Activated CD4-positive, alpha-beta T cell treated with anti-CD3 and anti-CD28 coated beads, Interleukin-2, amount 10 ng/mL, durations not matched to agents 7 days and 5 days (primary cell): ENCODE results near the gene CDK2AP2. TPM values are rescaled to one million over a fixed set of nuclear protein-coding genes. Genes with fewer than 3 reads are reported as not detected.
"Not testable (repeated sequence)": the region's sequence is repeated elsewhere in the genome, so short reads cannot be mapped to it uniquely, and the experiment has no call there.

Experiments
- CTCF ChIA-PET: fragments of 350-600 bp; sonication (Branson Sonifier 250); formaldehyde crosslinking; loops from one replicate; lab custom pipeline; 2021; ENCODE audit warnings: antibody characterized with exemption; lab: Charles Lee
- POLR2A ChIA-PET: fragments of 350-600 bp; sonication (Branson Sonifier 250); formaldehyde crosslinking; loops from one replicate; lab custom pipeline; 2021; ENCODE audit warnings: antibody characterized with exemption; lab: Charles Lee
- DNase-seq: peaks from one replicate; pipeline ENCODE4 v3.0.0-alpha.2; 2020
- H3K27ac Mint-ChIP-seq: one replicate; pipeline ENCODE4 v1.8.0; 2021; ENCODE audit warnings: mild to moderate bottlenecking, moderate library complexity, mixed read lengths
- H3K27me3 Mint-ChIP-seq: one replicate; pipeline ENCODE4 v1.8.0; 2021; ENCODE audit warnings: mixed read lengths
- H3K36me3 Mint-ChIP-seq: one replicate; pipeline ENCODE4 v1.8.0; 2021; ENCODE audit warnings: low read depth, mixed read lengths
- H3K4me1 Mint-ChIP-seq: one replicate; pipeline ENCODE4 v1.8.0; 2021; ENCODE audit warnings: mixed read lengths
- H3K4me3 Mint-ChIP-seq: one replicate; pipeline ENCODE4 v1.8.0; 2021; ENCODE audit warnings: mild to moderate bottlenecking, moderate library complexity, mixed read lengths
- H3K9me3 Mint-ChIP-seq: one replicate; pipeline ENCODE4 v1.8.0; 2021; ENCODE audit warnings: mixed read lengths
- total RNA-seq, 2 experiments: library from RNA; stranded (reverse); gene quantifications; one replicate each; pipeline ENCODE4 v1.2.3, GENCODE V29; 2021

The CDK2AP2 gene
- total RNA-seq, 2 experiments from 2014 or later: 117 to 126 TPM

DNA sequence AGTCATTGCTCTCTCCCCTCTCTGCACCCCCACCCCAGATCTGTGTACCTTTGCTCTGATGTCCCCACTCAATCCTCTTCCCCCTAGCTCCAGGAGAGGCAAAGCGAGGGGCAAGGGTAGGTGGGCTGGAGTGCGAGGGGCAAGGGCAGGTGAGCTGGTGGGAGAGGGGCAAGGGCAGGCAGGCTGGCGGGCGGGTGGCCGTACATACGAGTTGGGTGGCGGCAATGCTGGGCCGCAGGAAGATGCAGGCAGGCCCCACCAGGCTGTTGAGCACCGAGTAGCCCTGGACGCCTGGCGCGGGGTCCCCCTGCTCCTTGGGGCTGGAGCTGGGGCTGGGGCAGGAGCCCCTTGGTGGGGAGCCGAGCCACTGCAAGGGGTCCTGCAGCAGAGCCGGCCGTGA lies 14.4 kb upstream of the CDK2AP2 start:
- Mint-ChIP-seq H3K27me3 (peaks cover 3% of the 10 kb centered on the region), H3K9me3 (no peaks in the 10 kb centered on the region), H3K27ac (no peak overlapping the region), H3K4me1 (no peaks in the 10 kb centered on the region), H3K36me3 (no peaks in the 10 kb centered on the region), H3K4me3 (no peak overlapping the region)
- CTCF ChIA-PET: interaction anchor here (0.6 to 1.0 kb wide), 2 partner anchors 9 to 507 kb away, joined by 3 read pairs; no protein-coding TSS in a partner anchor
- POLR2A ChIA-PET: no interaction called here
- no peak for DNase-seq

DNA sequence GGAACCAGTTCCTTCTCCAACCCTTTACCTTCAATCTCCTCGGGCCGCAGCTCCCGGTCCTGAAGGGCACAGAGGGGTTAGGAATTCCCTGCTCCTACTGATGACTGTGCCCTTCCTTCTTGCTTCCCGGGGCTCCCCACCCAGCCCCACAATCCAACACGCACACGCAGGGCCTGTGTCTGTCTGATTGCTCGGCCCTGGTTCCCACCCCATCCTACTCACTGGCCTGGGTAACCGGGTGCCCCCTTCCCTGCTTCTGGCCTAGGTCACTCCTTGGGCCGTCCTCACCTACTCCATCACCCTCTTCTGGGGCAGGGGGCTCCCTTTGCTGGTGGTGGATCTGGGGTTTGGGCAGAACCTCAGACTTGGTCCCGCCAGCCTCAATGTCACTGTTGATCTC lies 14.0 kb upstream of the CDK2AP2 start:
- ChIA-PET POLR2A (no interaction called here), CTCF (interaction anchor here (1.0 kb wide), 1 partner anchor 9 kb away, joined by 3 read pairs; no protein-coding TSS in a partner anchor)
- Mint-ChIP-seq H3K27me3 (no peaks in the 10 kb centered on the region), H3K4me1 (no peaks in the 10 kb centered on the region), H3K9me3 (no peaks in the 10 kb centered on the region), H3K36me3 (no peaks in the 10 kb centered on the region), H3K27ac (no peak overlapping the region), H3K4me3 (no peak overlapping the region)
- no peak for DNase-seq

GRCh38 chr11:67520856-67521824 lies 13.2 kb upstream of the CDK2AP2 start:
- Mint-ChIP-seq H3K27me3 (no peaks in the 10 kb centered on the region), H3K36me3 (no peaks in the 10 kb centered on the region), H3K4me3 (no peak overlapping the region), H3K27ac (no peak overlapping the region), H3K9me3 (no peaks in the 10 kb centered on the region), H3K4me1 (no peaks in the 10 kb centered on the region)
- CTCF ChIA-PET: interaction anchor here (1.0 kb wide), 3 partner anchors 9 to 167 kb away, joined by 3 to 4 read pairs (median 3); no protein-coding TSS in a partner anchor
- POLR2A ChIA-PET: no interaction called here
- no peak for DNase-seq

GRCh38 chr11:67519726-67520125 lies 11.8 kb upstream of the CDK2AP2 start:
- H3K4me3 Mint-ChIP-seq: no peak overlapping the region
- POLR2A ChIA-PET: no interaction called here
- CTCF ChIA-PET: interaction anchor here (1.2 kb wide), 1 partner anchor 110 kb away, joined by 3 read pairs; no protein-coding TSS in a partner anchor

DNA sequence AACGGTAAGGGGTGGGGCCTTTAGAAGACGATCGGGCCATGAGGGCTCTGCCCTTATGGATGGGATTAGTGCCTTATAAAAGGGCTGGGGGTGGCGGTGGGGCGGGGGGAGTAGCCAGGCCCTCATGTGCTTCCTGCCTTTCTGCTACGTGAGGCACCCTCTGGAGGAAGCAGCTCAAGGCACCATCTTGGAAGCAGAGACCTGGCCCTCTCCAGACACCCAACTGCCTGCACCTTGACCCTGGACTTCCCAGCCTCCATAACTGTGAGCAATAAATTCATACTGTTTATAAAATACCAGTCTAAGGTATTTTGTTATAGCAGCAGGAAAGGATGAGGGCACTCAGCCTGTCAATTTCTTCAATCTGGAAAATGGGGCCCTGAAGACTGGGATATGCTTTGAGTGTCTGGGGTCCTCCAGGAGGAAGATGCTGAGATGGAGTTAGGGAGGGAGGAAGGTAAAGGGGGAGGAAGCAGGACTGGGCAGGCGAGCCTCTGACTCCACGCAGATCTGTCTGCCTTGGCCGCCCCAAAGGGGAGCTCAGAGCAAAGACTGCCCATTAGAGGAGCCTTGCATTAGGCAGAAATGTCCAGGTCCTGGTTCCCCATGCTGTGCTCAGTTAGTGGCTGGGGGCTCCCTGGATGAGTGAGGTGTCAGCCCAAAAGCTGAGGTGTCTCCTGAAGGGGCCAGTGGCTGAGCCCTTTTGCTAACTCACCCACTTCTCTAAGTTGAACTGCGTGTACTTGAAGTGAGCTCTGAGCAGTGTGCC lies 10.0 kb upstream of the CDK2AP2 start:
- no peak overlapping the region for H3K4me3 Mint-ChIP-seq
- ChIA-PET CTCF (no interaction called here), POLR2A (no interaction called here)
- no peak for DNase-seq
- no peak overlapping the region for H3K27ac Mint-ChIP-seq
- H3K27me3 Mint-ChIP-seq: peaks cover 8% of the 10 kb centered on the region
- no peaks in the 10 kb centered on the region for H3K36me3 Mint-ChIP-seq
- H3K4me1 Mint-ChIP-seq: no peaks in the 10 kb centered on the region
- no peaks in the 10 kb centered on the region for H3K9me3 Mint-ChIP-seq

More at GRCh38 chr11:67519726-67520125, 11.8 kb upstream of the CDK2AP2 start:
- Mint-ChIP-seq H3K27ac (no peak overlapping the region), H3K9me3 (no peaks in the 10 kb centered on the region), H3K4me1 (no peaks in the 10 kb centered on the region), H3K27me3 (no peaks in the 10 kb centered on the region), H3K36me3 (no peaks in the 10 kb centered on the region)
- no peak for DNase-seq

DNA sequence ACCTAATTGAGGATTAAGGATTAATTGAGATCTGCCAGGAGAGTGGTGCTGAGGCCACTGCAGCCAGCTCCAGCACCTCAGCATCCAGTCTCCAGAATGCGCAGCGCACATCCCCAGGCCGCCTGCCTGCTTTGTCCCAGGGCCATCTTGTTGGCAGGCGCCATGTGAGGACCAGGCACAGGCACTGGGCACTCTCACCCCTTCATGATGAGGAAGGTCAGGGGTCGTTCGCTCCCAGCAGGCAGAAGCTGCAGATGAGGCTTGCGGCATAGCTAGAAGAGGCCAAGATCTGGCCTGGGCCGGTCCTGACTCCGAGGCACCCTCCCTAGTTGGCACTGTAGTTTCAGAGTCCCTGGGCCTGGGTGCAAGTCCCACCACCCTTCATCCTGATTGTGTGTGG lies 8.8 kb upstream of the CDK2AP2 start:
- H3K4me3 Mint-ChIP-seq: no peak overlapping the region
- ChIA-PET POLR2A (no interaction called here), CTCF (interaction anchor here (1.2 kb wide), 1 partner anchor 96 kb away, joined by 3 read pairs; no protein-coding TSS in a partner anchor)

DNA sequence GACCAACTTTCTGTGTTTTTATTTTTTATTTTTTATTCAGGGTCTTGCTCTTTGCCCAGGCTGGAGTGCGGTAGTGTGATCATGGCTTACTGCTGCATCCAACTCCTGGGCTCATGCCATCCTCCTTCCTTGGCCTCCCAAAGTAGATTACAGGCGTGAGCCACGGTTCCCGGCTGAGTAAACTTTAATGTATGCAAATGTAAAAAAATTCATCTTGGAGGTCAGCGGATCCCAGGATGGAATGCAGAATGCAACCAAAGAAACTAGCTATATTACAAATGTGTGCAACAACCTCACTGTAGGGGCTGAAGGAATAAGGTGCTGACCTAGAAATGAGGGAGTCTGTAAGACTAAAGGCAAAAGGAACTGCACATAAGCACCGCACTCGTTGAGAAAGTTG lies 6.2 kb upstream of the CDK2AP2 start:
- Mint-ChIP-seq H3K9me3 (no peaks in the 10 kb centered on the region), H3K27me3 (peaks cover 19% of the 10 kb centered on the region), H3K27ac (no peak overlapping the region), H3K36me3 (no peaks in the 10 kb centered on the region), H3K4me3 (no peak overlapping the region), H3K4me1 (peaks cover 5% of the 10 kb centered on the region)
- POLR2A ChIA-PET: no interaction called here
- no peak for DNase-seq
- CTCF ChIA-PET: interaction anchor here (1.4 kb wide), 1 partner anchor 113 kb away, joined by 4 read pairs; the partner anchor contains the start of gene PPP1CA

More for the DNA sequence above, 8.8 kb upstream of the CDK2AP2 start:
- Mint-ChIP-seq H3K9me3 (no peaks in the 10 kb centered on the region), H3K27ac (no peak overlapping the region), H3K27me3 (peaks cover 10% of the 10 kb centered on the region), H3K4me1 (no peaks in the 10 kb centered on the region), H3K36me3 (no peaks in the 10 kb centered on the region)
- no peak for DNase-seq

DNA sequence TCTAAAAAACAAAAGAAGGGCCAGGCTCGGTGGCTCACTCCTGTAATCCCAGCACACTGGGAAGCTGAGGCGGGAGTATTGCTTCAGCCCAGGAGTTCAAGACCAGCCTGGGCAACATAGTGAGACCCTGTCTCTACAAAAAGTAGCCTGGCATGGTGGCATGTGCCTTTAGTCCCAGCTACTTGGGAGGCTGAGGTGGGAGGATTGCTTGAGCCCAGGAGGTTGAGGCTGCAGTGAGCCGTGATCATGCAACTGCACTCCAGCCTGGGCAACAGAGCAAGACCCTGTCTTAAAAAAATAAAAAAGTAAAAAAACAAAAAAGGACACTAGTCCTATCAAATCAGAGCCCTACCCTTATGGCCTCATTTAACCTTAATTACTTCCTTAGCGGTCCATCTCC lies 3.6 kb upstream of the CDK2AP2 start:
- DNase-seq, H3K9me3 Mint-ChIP-seq, CTCF ChIA-PET, H3K27ac Mint-ChIP-seq, POLR2A ChIA-PET, H3K4me3 Mint-ChIP-seq, H3K36me3 Mint-ChIP-seq: not testable (repeated sequence)
- H3K4me1 Mint-ChIP-seq: peaks cover 20% of the 10 kb centered on the region
- H3K27me3 Mint-ChIP-seq: peaks cover 19% of the 10 kb centered on the region

GRCh38 chr11:67510023-67510345 lies 2.0 kb upstream of the CDK2AP2 start:
- CTCF ChIA-PET: no interaction called here
- H3K36me3 Mint-ChIP-seq: peaks cover 11% of the 10 kb centered on the region
- H3K4me3 Mint-ChIP-seq: no peak overlapping the region

DNA sequence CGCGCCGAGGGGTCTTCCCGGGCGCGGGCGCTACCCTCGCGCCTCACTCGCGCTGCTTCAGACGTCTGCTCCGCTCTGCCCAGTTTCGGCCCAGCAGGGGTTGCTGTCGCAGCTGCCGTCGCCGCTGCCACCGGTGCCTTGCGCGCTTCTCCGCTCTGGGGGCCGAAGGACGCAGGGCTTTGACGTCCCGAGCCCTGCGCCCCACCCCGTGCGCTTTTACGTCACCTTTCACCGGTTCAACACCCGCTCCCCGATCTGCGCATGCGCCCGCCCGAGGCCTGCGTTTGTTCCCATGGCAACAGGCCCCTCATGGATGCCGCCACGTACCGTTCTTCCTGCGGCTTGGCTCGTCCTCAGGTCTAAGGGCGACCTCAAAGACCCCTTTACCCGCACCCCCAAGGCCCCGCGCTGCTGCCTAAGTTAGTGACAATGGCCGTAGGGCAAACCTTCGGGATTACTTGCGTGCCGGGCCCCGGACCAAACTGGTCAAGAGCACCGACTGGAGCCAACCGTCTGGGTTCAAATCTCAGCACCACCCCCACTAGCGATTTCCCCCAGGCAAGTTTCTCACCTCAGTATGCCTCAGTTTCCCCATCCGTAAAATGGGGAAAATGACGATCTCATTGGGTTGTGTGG lies 642 bp upstream of the CDK2AP2 start:
- peaks cover 13% of the 10 kb centered on the region for H3K27me3 Mint-ChIP-seq
- ChIA-PET POLR2A (no interaction called here), CTCF (interaction anchor here (1.0 to 1.2 kb wide), 3 partner anchors 67 to 151 kb away, joined by 3 read pairs; partner anchors contain the start of gene RAD9A)
- peak overlapping the region; percentile 91 for H3K4me3 Mint-ChIP-seq
- DNase-seq: peak; percentile 99
- H3K9me3 Mint-ChIP-seq: no peaks in the 10 kb centered on the region
- peaks cover 37% of the 10 kb centered on the region for H3K4me1 Mint-ChIP-seq
- H3K27ac Mint-ChIP-seq: peak overlapping the region; percentile 92
- peaks cover 11% of the 10 kb centered on the region for H3K36me3 Mint-ChIP-seq

More at GRCh38 chr11:67510023-67510345, 2.0 kb upstream of the CDK2AP2 start:
- Mint-ChIP-seq H3K27ac (no peak overlapping the region), H3K4me1 (peaks cover 32% of the 10 kb centered on the region), H3K9me3 (no peaks in the 10 kb centered on the region), H3K27me3 (peaks cover 19% of the 10 kb centered on the region)
- DNase-seq: no peak
- POLR2A ChIA-PET: no interaction called here

DNA sequence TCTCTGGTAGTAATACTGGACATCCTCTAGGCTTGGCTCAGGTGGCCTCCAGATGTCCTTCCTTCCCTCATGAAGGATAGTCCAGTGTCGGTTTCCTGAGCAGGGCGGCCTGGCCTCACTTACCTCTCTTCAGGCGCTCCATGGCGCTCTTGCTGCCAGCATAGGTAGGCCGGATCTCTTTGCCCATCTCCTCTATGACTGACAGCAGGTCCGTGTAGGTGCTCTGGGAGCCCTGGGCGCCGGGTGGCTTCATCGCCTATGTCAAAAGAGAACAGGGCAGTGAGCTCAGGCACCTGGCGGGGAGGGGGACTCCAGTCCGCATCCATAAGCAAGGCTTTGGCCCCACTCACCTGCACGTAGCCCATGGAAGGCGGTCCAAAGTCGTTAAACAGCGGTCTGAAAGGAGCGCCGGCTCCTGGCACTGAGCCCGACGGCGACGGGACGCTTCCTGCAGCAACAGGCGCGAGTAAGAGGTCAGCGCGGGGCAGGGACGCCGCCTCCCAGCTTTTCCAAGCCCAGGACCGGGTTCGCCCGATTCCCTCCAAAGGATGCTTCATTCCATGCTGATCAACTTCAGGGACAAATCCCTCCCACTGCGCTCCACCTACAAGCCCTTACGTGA lies 609 bp downstream of the CDK2AP2 start:
- H3K27me3 Mint-ChIP-seq: peaks cover 9% of the 10 kb centered on the region
- no peak for DNase-seq
- POLR2A ChIA-PET: no interaction called here
- H3K4me1 Mint-ChIP-seq: peaks cover 47% of the 10 kb centered on the region
- peak overlapping the region; percentile 91 for H3K4me3 Mint-ChIP-seq
- CTCF ChIA-PET: interaction anchor here (1.0 to 1.2 kb wide), 3 partner anchors 8 to 150 kb away, joined by 3 read pairs; partner anchors contain the start of gene RAD9A
- no peaks in the 10 kb centered on the region for H3K9me3 Mint-ChIP-seq
- H3K36me3 Mint-ChIP-seq: peaks cover 18% of the 10 kb centered on the region
- H3K27ac Mint-ChIP-seq: peak overlapping the region; percentile 92
